ENCODE measurements around the gene STK16. TPM values are rescaled to one million over a fixed set of nuclear protein-coding genes. Genes with fewer than 3 reads are reported as not detected.

Gene STK16
- total and polyA plus RNA-seq, 2 of the 13 experiments (the other 11 are each of a cell fraction or from before 2014, with no cell fraction given): 28.0 to 50.9 TPM

DNA sequence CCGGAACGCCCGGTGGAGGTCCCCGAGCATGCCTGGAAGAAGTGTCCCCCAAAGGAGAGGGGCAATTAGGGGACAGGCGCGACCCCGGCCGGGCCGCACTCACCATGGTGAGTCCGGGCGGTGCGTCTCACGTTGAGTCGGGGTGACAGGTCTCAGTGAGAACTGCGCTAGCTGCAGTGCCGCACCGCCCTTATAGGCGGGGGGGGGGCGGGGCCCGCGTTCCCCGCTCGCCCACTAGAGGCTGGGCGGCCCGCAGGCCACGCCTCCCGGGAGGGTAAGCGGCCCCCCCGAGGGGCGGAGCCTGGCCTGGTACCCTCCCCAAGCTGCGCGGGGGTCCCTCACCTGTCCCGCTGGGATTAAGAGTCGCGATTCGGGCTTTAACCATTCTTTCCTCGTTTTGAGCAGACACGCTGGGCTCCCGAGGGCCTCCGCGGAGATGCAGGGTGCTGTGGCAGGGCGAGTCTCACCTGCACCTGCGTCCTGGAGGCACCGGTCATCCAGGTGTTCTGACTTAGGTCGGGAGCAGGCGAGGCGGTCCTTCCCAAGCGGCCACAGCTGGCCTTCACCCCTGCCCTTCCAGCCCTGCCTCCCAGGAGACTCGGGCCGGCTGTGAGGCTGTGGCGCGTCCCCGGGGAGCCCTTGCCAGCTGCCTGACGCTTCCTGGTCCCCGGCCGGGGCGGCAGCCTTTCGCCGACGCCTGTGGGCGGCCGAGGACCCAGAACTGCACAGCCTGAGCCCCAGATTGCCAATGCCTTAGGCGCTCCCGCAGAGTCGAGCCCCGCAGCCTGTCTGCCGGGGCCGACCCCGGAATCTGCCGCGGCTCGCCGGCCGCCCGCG lies 8.7 kb downstream of the STK16 start, which contains the start of gene TUBA4A (continued):
- 0 out of 2 replicates have a peak, but pooled peaks have one; percentile 47 for TF ChIP-seq ZNF543 (CRISPR knock-in tag; IDR thresholded peaks at IDR 0.05)
- 0 out of 2 replicates have a peak, but pooled peaks have one; percentile 55 for TF ChIP-seq ZNF30 (CRISPR knock-in tag; IDR thresholded peaks at IDR 0.05)
- peak; percentile 56; the same call in 1 of the 2 replicates for TF ChIP-seq ZNF691 (CRISPR knock-in tag; IDR thresholded peaks at IDR 0.05; ENCODE audit: borderline replicate concordance, low read depth)
- 0 out of 2 replicates have a peak, but pooled peaks have one; percentile 19 for TF ChIP-seq TSC22D2 (CRISPR knock-in tag; IDR thresholded peaks at IDR 0.05; ENCODE audit: borderline replicate concordance)
- TF ChIP-seq HNRNPL (IDR thresholded peaks at IDR 0.05; ENCODE audit: low read depth, low read length): peak; percentile 40; the same call in 1 of the 2 replicates
- TF ChIP-seq ZNF138 (CRISPR knock-in tag; IDR thresholded peaks at IDR 0.05; ENCODE audit: low read depth): 0 out of 2 replicates have a peak, but pooled peaks have one; percentile 55
- peak; percentile 54 for TF ChIP-seq YY1 (IDR thresholded peaks at IDR 0.05; ENCODE audit: insufficient read depth, insufficient replicate concordance, low read depth, low read length)
- no peak; the same call in 1 of the 2 replicates for TF ChIP-seq PHF8 (CRISPR knock-in tag; IDR thresholded peaks at IDR 0.05)
- TF ChIP-seq GATAD2A (CRISPR knock-in tag; IDR thresholded peaks at IDR 0.05): no peak
- peak; percentile 76 for TF ChIP-seq RBFOX2 (IDR thresholded peaks at IDR 0.05; ENCODE audit: low read depth, low read length)
- TF ChIP-seq PHF21A (CRISPR knock-in tag; IDR thresholded peaks at IDR 0.05): no peak
- TF ChIP-seq, protein P1, sequence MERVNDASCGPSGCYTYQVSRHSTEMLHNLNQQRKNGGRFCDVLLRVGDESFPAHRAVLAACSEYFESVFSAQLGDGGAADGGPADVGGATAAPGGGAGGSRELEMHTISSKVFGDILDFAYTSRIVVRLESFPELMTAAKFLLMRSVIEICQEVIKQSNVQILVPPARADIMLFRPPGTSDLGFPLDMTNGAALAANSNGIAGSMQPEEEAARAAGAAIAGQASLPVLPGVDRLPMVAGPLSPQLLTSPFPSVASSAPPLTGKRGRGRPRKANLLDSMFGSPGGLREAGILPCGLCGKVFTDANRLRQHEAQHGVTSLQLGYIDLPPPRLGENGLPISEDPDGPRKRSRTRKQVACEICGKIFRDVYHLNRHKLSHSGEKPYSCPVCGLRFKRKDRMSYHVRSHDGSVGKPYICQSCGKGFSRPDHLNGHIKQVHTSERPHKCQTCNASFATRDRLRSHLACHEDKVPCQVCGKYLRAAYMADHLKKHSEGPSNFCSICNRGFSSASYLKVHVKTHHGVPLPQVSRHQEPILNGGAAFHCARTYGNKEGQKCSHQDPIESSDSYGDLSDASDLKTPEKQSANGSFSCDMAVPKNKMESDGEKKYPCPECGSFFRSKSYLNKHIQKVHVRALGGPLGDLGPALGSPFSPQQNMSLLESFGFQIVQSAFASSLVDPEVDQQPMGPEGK (CRISPR knock-in tag; IDR thresholded peaks at IDR 0.05): peak; percentile 97
- TF ChIP-seq NFKBIZ (CRISPR knock-in tag; IDR thresholded peaks at IDR 0.05): peak; percentile 21; the same call in 1 of the 2 replicates
- TF ChIP-seq, protein P2, sequence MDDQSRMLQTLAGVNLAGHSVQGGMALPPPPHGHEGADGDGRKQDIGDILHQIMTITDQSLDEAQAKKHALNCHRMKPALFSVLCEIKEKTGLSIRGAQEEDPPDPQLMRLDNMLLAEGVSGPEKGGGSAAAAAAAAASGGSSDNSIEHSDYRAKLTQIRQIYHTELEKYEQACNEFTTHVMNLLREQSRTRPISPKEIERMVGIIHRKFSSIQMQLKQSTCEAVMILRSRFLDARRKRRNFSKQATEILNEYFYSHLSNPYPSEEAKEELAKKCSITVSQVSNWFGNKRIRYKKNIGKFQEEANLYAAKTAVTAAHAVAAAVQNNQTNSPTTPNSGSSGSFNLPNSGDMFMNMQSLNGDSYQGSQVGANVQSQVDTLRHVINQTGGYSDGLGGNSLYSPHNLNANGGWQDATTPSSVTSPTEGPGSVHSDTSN (CRISPR knock-in tag; IDR thresholded peaks at IDR 0.05; ENCODE audit: borderline replicate concordance): 0 out of 2 replicates have a peak, but pooled peaks have one; percentile 27
- TF ChIP-seq FOXO1 (CRISPR knock-in tag; IDR thresholded peaks at IDR 0.05): 0 out of 2 replicates have a peak, but pooled peaks have one; percentile 7
- peak; percentile 64; the same call in 1 of the 2 replicates for TF ChIP-seq TBX2 (CRISPR knock-in tag; IDR thresholded peaks at IDR 0.05; ENCODE audit: borderline replicate concordance)
